Measurements from ENCODE around the gene CD33.

The CD33 gene

DNA sequence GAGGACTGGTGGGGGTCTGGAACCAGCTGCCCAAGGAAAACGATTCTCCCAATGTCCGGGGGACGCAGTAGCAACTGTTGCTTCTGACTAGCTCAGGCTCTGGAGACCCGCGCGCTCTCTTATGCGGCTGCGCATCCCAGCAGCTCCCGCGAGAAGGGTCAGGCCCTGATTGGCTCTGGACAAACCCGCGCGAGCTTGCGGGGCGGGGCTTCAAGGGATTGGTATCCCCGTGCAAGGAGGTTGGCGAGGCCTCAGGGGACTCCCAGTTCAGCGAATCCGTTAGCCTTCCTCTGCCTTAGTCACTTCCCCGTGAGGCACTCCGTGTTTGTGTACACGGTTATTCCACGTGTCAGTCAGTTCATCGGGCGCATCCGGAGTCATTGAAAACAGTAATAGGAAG, 46.2 kb downstream of the CD33 start:
- Mint-ChIP-seq H3K9me3 (no peaks in the 10 kb centered on the region), H3K4me1 (peaks cover 16% of the 10 kb centered on the region), H3K27ac (no peak overlapping the region), H3K4me3 (no peak overlapping the region), H3K36me3 (no peaks in the 10 kb centered on the region)
- no peak for ATAC-seq
- DNase-seq (ENCODE audit: low spot score in 2 of 2), result no peak

DNA sequence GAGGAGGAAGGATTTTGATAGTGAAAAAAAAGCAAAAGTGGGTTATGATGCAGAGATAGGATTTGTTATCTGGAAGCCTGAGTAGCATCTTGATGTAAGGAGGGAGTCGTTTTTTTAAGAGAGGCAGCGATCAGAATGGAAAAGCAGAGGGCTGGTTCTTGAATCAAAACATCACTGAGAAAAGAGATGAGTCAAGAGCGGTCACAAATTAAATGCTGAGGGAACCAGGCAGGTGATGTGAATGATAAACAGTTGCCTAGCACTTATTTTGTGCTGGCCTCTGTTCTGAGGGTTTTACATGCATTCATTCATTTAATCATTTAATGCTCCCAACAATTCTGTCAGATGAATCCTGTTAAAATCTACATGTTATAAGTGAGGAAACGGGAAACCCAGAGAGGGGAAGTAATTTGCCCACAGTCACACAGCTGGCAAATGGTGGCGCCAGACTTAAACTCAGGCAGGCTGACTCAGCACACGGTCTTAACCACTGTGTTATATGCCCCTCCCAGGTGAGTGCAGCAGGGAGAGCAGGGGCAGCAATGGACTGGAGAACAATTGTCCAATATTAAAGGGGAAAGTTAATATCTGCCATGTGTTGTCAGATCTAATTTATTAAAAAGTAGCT, 47.4 kb downstream of the CD33 start:
- Mint-ChIP-seq H3K4me3 (no peak overlapping the region), H3K9me3 (no peaks in the 10 kb centered on the region), H3K4me1 (peaks cover 16% of the 10 kb centered on the region), H3K36me3 (no peaks in the 10 kb centered on the region), H3K27ac (peak overlapping the region; percentile 65)
- ATAC-seq (peak; percentile 80), DNase-seq (ENCODE audit: low spot score in 2 of 2) (peak in 1 of 2 donors; percentile 57)

DNA sequence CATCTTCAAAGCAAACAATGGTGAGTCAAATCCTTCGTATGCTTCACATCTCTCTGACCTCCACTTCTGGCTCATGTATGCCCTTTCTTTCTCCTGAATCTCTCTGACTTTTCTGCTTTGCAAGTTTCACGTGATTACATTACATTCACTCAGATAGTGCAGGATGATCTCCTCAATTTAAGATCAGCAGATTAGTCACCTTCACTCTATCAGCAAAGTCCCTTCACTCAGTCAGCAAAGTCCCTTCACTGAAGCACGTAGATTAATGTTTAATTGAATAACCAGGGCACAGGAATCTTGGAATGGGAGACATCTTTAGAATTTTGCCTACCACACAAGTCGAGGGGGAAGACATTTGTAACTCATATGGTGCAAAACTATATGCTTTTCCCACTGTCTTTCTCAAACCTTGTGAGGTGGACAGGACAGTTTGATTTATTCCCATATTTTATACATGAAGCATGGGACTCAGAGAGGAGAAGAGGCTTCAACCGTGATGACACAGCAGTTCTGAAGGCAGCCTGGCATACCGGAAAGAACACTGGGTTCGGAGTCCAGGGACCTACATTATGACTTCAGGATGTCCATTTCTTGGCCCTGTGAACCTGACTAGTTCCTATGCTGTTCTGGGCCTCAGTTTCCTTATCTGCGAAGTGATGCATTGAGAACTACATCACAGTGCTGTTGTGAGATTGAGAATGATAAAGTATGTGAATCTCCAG, 49.3 kb downstream of the CD33 start:
- ATAC-seq, result peak; percentile 63

DNA sequence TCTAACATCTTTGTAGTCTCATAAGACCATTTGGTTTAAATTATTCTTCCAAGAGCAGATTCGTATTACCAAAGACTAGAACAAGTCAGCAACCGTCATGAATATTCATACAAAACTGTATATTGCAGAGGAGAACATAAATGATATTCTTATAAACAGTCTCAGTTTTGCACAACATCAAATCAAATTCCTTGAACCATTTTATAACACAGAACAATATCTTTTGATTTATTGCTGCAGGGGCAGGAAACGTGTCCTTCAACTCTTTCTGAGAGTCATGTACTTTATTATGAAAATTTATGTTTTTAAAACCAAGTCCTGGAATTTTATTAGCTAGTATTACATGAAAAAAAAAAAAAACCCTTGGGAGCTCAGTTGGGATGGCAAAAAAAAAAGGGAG, 52.2 kb downstream of the CD33 start:
- no peak for DNase-seq (ENCODE audit: low spot score in 2 of 2)
- Mint-ChIP-seq H3K9me3 (no peaks in the 10 kb centered on the region), H3K27ac (peak overlapping the region; percentile 9), H3K4me3 (no peak overlapping the region), H3K36me3 (peaks cover 4% of the 10 kb centered on the region), H3K4me1 (peaks cover 13% of the 10 kb centered on the region)
- ATAC-seq, result no peak

More for the DNA sequence above, 49.3 kb downstream of the CD33 start:
- no peaks in the 10 kb centered on the region for H3K9me3 Mint-ChIP-seq
- H3K36me3 Mint-ChIP-seq, result no peaks in the 10 kb centered on the region
- H3K27ac Mint-ChIP-seq, result no peak overlapping the region
- no peak for DNase-seq (ENCODE audit: low spot score in 2 of 2)
- H3K4me3 Mint-ChIP-seq, result no peak overlapping the region
- H3K4me1 Mint-ChIP-seq, result peaks cover 16% of the 10 kb centered on the region

DNA sequence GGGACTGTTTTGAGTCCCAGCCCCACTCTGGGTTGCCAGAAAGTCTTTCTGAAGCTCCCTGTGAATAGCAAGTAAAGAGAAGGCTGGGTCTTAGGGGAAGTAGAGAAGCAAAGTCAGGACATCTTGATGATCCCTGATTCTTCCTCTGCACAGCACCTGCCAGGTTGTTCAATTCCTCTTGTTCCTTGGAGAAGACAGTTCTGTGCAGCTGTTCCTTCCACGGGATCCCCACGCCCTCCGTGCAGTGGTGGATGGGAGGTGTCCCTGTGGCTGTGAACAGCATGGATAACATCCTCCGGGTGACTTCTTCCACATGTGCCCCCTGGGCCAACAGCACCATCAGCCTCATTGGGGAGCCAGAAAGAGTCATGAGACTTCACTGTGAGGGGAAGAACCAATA, 57.5 kb downstream of the CD33 start:
- Mint-ChIP-seq H3K9me3 (no peaks in the 10 kb centered on the region), H3K4me1 (no peaks in the 10 kb centered on the region), H3K4me3 (no peak overlapping the region), H3K36me3 (peaks cover 4% of the 10 kb centered on the region), H3K27ac (no peak overlapping the region)
- DNase-seq (ENCODE audit: low spot score in 2 of 2) (no peak), ATAC-seq (no peak)

DNA sequence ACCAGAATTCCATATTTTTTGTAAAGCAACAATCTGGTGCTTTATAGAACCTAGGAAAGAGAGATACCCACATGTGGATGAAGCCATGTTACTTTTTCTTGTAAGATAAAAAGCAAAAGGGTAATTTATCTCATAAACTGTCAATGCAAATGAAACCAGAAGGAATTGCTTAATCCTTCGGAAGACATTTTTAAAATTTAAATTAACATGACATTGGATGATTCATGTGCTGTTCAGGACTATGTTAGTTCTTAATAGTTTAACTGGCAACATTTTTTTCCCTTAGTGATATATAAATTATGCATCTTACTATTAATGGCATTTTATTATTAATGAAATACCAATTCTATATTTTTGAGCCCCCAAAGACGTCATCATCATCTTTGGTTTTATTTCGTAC, 60.8 kb downstream of the CD33 start:
- no peaks in the 10 kb centered on the region for H3K4me1 Mint-ChIP-seq
- no peak for DNase-seq (ENCODE audit: low spot score in 2 of 2)
- no peak overlapping the region for H3K27ac Mint-ChIP-seq
- H3K36me3 Mint-ChIP-seq, result peaks cover under 1% of the 10 kb centered on the region
- H3K9me3 Mint-ChIP-seq, result no peaks in the 10 kb centered on the region
- no peak for ATAC-seq
- H3K4me3 Mint-ChIP-seq, result no peak overlapping the region

Measured in stimulated activated effector memory CD8-positive, alpha-beta T cell treated with anti-CD3 and anti-CD28 coated beads, Interleukin-12 subunit alpha, Interleukin-12 subunit beta, amount 100 ng/mL, for 72 hours (primary cell).